Measurements from ENCODE around the gene DRAXIN.

DNA sequence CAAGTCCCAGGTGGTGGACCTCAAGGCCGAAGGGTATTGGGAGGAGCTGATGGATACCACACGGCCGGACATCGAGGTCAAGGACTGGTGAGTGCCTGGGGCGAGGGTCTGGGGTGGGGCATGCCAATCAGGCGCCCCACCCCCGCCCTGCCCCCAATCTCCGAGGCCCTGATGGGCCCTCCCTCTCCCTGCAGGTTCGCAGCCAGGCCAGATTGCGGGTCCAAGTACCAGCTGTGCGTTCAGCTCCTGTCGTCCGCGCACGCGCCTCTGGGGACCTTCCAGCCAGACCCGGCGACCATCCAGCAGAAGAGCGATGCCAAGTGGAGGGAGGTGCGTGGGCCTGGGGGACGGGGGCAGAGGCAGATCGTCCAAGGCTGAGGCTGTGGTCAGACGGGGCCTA lies 33.0 kb upstream of the DRAXIN start:
- TF ChIP-seq POLR2A (IDR thresholded peaks at IDR 0.05): no peak
- TF ChIP-seq, protein P1, sequence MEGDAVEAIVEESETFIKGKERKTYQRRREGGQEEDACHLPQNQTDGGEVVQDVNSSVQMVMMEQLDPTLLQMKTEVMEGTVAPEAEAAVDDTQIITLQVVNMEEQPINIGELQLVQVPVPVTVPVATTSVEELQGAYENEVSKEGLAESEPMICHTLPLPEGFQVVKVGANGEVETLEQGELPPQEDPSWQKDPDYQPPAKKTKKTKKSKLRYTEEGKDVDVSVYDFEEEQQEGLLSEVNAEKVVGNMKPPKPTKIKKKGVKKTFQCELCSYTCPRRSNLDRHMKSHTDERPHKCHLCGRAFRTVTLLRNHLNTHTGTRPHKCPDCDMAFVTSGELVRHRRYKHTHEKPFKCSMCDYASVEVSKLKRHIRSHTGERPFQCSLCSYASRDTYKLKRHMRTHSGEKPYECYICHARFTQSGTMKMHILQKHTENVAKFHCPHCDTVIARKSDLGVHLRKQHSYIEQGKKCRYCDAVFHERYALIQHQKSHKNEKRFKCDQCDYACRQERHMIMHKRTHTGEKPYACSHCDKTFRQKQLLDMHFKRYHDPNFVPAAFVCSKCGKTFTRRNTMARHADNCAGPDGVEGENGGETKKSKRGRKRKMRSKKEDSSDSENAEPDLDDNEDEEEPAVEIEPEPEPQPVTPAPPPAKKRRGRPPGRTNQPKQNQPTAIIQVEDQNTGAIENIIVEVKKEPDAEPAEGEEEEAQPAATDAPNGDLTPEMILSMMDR (IDR thresholded peaks at IDR 0.05): no peak

All from uterus (tissue), 2 donors.